ENCODE data around the gene CXXC5.

Gene CXXC5

GRCh38 chr5:139660923-139661814 is 13.0 kb downstream of the CXXC5 start:
- H3K27ac ChIP-seq = no peak overlapping the region
- TF ChIP-seq CTCF (IDR thresholded peaks at IDR 0.05) = no peak

DNA sequence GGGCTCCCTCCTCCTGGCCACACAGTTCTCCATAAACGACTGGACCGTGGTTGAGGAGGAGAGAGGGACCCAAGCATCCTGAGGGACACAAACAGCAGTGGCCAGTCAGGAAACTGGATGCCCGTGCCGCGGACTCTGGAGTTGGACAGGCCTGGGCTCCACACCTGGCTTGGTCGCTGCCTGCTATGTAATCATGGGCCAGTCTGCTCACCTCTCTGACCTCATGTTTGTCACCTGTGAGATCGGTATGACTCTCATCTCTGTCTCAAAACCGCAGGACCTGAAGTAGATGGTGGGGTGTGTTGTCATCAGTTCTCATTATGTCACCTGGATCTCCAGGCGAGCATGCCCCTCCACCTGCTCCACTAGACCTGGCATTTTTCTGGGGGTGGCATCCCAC is 14.5 kb downstream of the CXXC5 start:
- TF ChIP-seq CTCF (IDR thresholded peaks at IDR 0.05) = no peak
- TF ChIP-seq ZFX (IDR thresholded peaks at IDR 0.05; ENCODE audit: borderline replicate concordance) = no peak

DNA sequence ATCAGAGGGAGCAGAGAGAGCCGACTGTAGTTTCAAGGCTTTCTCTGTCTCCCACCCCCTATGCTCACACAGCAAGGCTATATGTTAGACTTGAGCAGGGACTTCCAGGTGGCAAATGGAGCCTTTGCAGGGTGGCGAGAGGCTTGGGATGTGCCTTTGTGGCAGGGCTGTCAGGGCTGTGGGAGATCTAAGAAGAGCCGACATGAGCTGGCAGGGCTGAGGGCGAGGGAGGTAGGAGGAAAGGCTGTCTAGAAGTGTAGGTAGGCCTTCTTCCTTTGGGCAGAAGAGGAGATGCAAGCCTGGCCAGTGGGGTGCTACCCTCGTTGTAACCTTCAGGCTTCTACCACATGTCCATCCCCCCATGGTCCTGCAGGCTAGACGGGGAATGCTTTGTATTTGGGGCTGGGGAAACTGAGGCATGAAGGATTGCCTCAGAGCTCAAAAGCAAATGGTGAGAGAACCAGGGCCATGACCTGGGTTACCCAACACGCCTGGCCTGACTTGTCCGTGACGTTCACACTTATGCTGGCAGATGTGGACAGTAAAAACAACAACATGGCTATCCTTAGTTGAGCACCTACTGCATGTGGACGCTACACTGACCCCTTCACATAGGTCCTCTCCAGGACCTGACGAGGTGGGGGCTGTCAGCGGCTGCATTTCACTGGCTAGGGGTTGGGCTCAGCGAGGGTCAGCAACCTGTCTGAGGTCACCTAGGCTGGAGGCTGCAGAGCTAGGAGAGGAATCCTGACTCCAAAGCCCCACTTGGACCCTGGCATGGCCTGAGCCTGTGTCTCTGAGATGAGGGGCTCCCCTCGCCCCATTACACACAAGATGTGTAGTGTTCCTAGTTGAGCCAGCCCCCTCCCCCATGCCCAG is 15.3 kb downstream of the CXXC5 start:
- H3K27ac ChIP-seq = no peak overlapping the region
- no peak for TF ChIP-seq CTCF (IDR thresholded peaks at IDR 0.05)
- no peak for TF ChIP-seq ZFX (IDR thresholded peaks at IDR 0.05; ENCODE audit: borderline replicate concordance)

More for the DNA sequence above, 14.5 kb downstream of the CXXC5 start:
- no peak overlapping the region for H3K27ac ChIP-seq

GRCh38 chr5:139664086-139664693 is 16.0 kb downstream of the CXXC5 start:
- TF ChIP-seq CTCF (IDR thresholded peaks at IDR 0.05) (no peak), ZFX (IDR thresholded peaks at IDR 0.05; ENCODE audit: borderline replicate concordance) (no peak)
- no peak overlapping the region for H3K27ac ChIP-seq

- no peak for TF ChIP-seq CTCF (IDR thresholded peaks at IDR 0.05)
- TF ChIP-seq ZFX (IDR thresholded peaks at IDR 0.05; ENCODE audit: borderline replicate concordance) = no peak
- H3K27ac ChIP-seq = no peak overlapping the region
Observed at GRCh38 chr5:139664727-139665351, 16.7 kb downstream of the CXXC5 start.

DNA sequence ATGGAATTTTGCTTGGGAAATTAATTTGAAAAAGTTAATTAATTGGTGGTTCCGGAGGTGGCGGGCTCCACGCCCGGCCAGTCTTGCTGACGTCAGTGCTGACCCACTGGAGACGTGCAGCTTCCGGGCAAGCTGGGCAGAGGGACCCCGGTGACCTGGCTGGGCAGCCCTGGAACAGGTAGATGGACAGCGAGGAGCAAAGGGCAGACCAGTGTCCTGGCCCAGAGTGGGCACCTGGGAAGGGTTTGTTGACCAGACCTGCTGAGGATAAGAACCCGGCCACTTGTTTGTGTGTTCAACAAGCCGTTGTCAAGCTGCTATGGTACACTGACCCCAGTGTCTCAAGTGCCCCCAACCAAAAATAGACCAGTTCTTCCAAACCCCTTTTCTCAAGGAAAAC is 17.5 kb downstream of the CXXC5 start:
- H3K27ac ChIP-seq = no peak overlapping the region
- TF ChIP-seq CTCF (IDR thresholded peaks at IDR 0.05) (no peak), ZFX (IDR thresholded peaks at IDR 0.05; ENCODE audit: borderline replicate concordance) (no peak)
